ENCODE measurements around the gene NR3C1. TPM values are rescaled to one million over a fixed set of nuclear protein-coding genes. Genes with fewer than 3 reads are reported as not detected.
"Not testable (repeated sequence)": the region's sequence is repeated elsewhere in the genome, so short reads cannot be mapped to it uniquely, and the experiment has no call there.

The NR3C1 gene
- total and polyA plus RNA-seq, 2 of the 13 experiments (the other 11 are each of a cell fraction or from before 2014, with no cell fraction given): 10.0 to 24.3 TPM

DNA sequence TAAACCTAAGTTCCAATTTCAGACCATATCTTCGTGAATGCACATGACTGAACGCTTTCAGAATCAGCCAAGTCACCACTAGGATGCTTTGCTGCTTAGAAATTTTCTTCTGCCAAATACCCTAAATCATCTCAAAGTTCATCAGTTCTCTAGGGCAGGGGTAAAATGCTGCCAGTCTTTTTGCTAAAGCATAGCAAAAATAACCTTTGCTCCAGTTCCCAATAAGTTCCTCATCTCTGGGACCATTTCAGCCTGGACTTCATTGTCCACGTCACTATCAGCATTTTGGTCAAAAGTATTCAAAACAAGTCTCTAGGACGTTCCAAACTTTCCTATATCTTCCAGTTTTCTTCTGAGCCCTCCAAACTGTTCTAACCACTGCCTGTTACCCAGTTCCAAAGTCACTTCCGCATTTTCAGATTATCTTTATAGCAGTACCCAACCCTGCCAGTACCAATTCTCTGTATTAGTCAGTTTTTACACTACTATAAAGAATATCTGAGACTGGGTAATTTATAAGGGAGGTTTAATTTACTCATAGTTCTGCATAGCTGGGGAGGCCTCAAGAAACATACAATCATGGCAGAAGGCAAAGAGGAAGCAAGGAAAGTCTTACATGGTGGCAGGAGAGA lies 74.8 kb downstream of the NR3C1 start (continued):
- TF ChIP-seq ZHX1 (CRISPR knock-in tag; IDR thresholded peaks at IDR 0.05; ENCODE audit: low read depth) (no peak), SALL1 (CRISPR knock-in tag; IDR thresholded peaks at IDR 0.05) (no peak), GABPA (IDR thresholded peaks at IDR 0.05; ENCODE audit: low read depth, low read length) (no peak), GABPA (CRISPR knock-in tag; IDR thresholded peaks at IDR 0.05; ENCODE audit: low read depth) (no peak), SMC3 (IDR thresholded peaks at IDR 0.05; ENCODE audit: low read length) (no peak), ZBTB20 (CRISPR knock-in tag; IDR thresholded peaks at IDR 0.05; ENCODE audit: borderline replicate concordance, low read depth) (no peak), ARNT (IDR thresholded peaks at IDR 0.05) (no peak), KLF11 (CRISPR knock-in tag; IDR thresholded peaks at IDR 0.05) (no peak)

DNA sequence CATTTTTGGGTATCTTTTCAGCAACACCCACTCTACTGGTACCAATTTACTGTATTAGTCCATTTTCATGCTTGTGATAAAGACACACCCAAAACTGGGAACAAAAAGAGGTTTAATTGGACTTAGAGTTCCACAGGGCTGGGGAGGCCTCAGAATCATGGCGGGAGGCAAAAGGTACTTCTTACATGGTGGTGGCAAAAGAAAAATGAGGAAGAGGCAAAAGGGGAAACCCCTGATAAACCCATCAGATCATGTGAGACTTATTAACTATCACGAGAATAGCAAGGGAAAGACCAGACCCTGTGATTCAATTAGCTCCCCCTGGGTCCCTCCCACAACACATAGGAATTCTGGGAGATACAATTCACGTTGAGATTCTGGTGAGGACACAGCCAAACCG lies 78.4 kb downstream of the NR3C1 start:
- WGBS (ENCODE audit: low lambda C conversion rate): 94% methylated on average over 4 of the region's 4 CpGs
- H3K27ac ChIP-seq (ENCODE audit: extremely low read length, insufficient read depth, low read length); H3K9ac ChIP-seq (ENCODE audit: insufficient read depth, low read depth, low read length); DNase-seq (ENCODE audit: low spot score); ATAC-seq; H3K79me2 ChIP-seq (ENCODE audit: insufficient read depth, low read length); H3K4me2 ChIP-seq (ENCODE audit: low read depth, low read length); H4K20me1 ChIP-seq (ENCODE audit: insufficient read depth, low read length); H3K27me3 ChIP-seq (ENCODE audit: control insufficient read depth in 1 of 2, insufficient read depth in 2 of 2, low read length in 2 of 2); H3K9me3 ChIP-seq (ENCODE audit: low read length); H3K4me1 ChIP-seq (ENCODE audit: insufficient read depth, low read length); H3K36me3 ChIP-seq (replicated peaks in 1 of 2; ENCODE audit: control insufficient read depth in 1 of 2, insufficient read depth in 2 of 2, low read length in 2 of 2); H2AFZ ChIP-seq (ENCODE audit: low read length); BruUV-seq (replicated peaks); H3K4me3 ChIP-seq (replicated peaks in 1 of 3; ENCODE audit: insufficient read depth in 1 of 3, low read depth in 2 of 3, low read length in 3 of 3); in situ Hi-C loops (cut with HindIII; ENCODE audit: extremely low pct_ligation_motif_present, low pct_unique_long_range_greater_than_20kb); FAIRE-seq; intact Hi-C loops (cut with micrococcal nuclease; ENCODE audit: unreplicated experiment); CTCF ChIA-PET (ENCODE audit: low intra/inter-chr PET ratio, low total read pairs); POLR2A ChIA-PET: not testable (repeated sequence)

GRCh38 chr5:143322931-143323630 lies 80.4 kb downstream of the NR3C1 start:
- intact Hi-C loops (cut with micrococcal nuclease; ENCODE audit: unreplicated experiment); in situ Hi-C loops (cut with HindIII; ENCODE audit: extremely low pct_ligation_motif_present, low pct_unique_long_range_greater_than_20kb); H3K27ac ChIP-seq (ENCODE audit: extremely low read length, insufficient read depth, low read length); POLR2A ChIA-PET; H3K9me3 ChIP-seq (ENCODE audit: low read length); H3K9ac ChIP-seq (ENCODE audit: insufficient read depth, low read depth, low read length); BruUV-seq (replicated peaks); ATAC-seq; DNase-seq (ENCODE audit: low spot score); H3K79me2 ChIP-seq (ENCODE audit: insufficient read depth, low read length); H3K4me3 ChIP-seq (replicated peaks in 1 of 3; ENCODE audit: insufficient read depth in 1 of 3, low read depth in 2 of 3, low read length in 3 of 3); CTCF ChIA-PET (ENCODE audit: low intra/inter-chr PET ratio, low total read pairs); H2AFZ ChIP-seq (ENCODE audit: low read length); H3K4me2 ChIP-seq (ENCODE audit: low read depth, low read length); H3K27me3 ChIP-seq (ENCODE audit: control insufficient read depth in 1 of 2, insufficient read depth in 2 of 2, low read length in 2 of 2); H3K36me3 ChIP-seq (replicated peaks in 1 of 2; ENCODE audit: control insufficient read depth in 1 of 2, insufficient read depth in 2 of 2, low read length in 2 of 2); H4K20me1 ChIP-seq (ENCODE audit: insufficient read depth, low read length); H3K4me1 ChIP-seq (ENCODE audit: insufficient read depth, low read length); FAIRE-seq: not testable (repeated sequence)
- 97% methylated on average over 4 of the region's 5 CpGs for WGBS (ENCODE audit: low lambda C conversion rate)

Data from HepG2 (cell line).